Body of pancreas (tissue), 4 donors: ENCODE measurements around the gene SERPINA12. TPM values are rescaled to one million over a fixed set of nuclear protein-coding genes. Genes with fewer than 3 reads are reported as not detected.
"Not testable (repeated sequence)": the region's sequence is repeated elsewhere in the genome, so short reads cannot be mapped to it uniquely, and the experiment has no call there.

Source experiments
- ATAC-seq: fragments of 150-250 bp; one replicate; pipeline ENCODE4 v1.9.1; 2016
- DNase-seq, 4 donors: peaks; one replicate each; pipeline ENCODE4 v3.0.0-alpha.2; 2019
- H3K27ac ChIP-seq, 4 donors: fragments of 200-600 bp; sonication (generic); 1 replicate in 3 of 4; 2 replicates in 1 of 4; pipeline versions ENCODE4 v1.5.1 to v1.6.1; 2016 to 2019; ENCODE audit warnings: mild to moderate bottlenecking in 1 of 4, mixed read lengths in 1 of 4, moderate library complexity in 1 of 4
- H3K27me3 ChIP-seq, 2 donors: fragments of 200-600 bp; sonication (generic); one replicate each; pipeline ENCODE4 v1.6.0; 2016; ENCODE audit warnings: mild to moderate bottlenecking in 1 of 2
- H3K36me3 ChIP-seq, 2 donors: fragments of 200-600 bp; sonication (generic); replicated peaks in 1 of 2; 2 replicates each; pipeline ENCODE4 v1.5.1; 2016; ENCODE audit warnings: low read depth in 2 of 2; ENCODE audit not compliant: insufficient read depth in 1 of 2
- H3K4me1 ChIP-seq: fragments of 200-600 bp; sonication (generic); one replicate; pipeline ENCODE4 v1.6.0; 2016
- H3K4me3 ChIP-seq, 2 donors: fragments of 200-600 bp; sonication (generic); 1 replicate in 1 of 2; 2 replicates in 1 of 2; pipeline ENCODE4 v1.5.1; 2016 to 2019
- H3K9me3 ChIP-seq, 3 donors: fragments of 200-600 bp; sonication (generic); 1 replicate in 2 of 3; 2 replicates in 1 of 3; pipeline ENCODE4 v1.5.1; 2016
- POLR2A ChIP-seq, 3 donors: fragments of 450-650 bp; IDR thresholded peaks; one replicate each; pipeline ENCODE4 v1.6.1; 2016; ENCODE audit warnings: antibody characterized with exemption in 3 of 3, mild to moderate bottlenecking in 2 of 3
- WGBS, 2 donors: methylation state at CpG; one replicate each; pipeline ENCODE4 v1.1.5; 2017; 5-methylcytosine and 5-hydroxymethylcytosine counted together
- intact Hi-C: fragments of 100-400 bp; cut with DNase I; formaldehyde crosslinking; loops from one replicate; pipeline ENCODE4 v1.15.1; 2023
- total RNA-seq, 2 donors: library from RNA; depleted of rRNA; stranded (reverse); fragments of >200 nt; gene quantifications; one replicate each; pipeline ENCODE4 v1.1.0, GENCODE V29; 2016
- TF ChIP-seq, protein P1 (sequence below), 7 experiments: fragments of 450-650 bp in 4 of 7; fragments of 200-600 bp in 3 of 7; sonication (generic) in 3 of 7; IDR thresholded peaks; one replicate each; pipeline ENCODE4 v1.5.1; 2016 to 2019; ENCODE audit warnings: antibody characterized with exemption in 7 of 7

The SERPINA12 gene
- total RNA-seq, 2 donors from 2014 or later, result not detected

DNA sequence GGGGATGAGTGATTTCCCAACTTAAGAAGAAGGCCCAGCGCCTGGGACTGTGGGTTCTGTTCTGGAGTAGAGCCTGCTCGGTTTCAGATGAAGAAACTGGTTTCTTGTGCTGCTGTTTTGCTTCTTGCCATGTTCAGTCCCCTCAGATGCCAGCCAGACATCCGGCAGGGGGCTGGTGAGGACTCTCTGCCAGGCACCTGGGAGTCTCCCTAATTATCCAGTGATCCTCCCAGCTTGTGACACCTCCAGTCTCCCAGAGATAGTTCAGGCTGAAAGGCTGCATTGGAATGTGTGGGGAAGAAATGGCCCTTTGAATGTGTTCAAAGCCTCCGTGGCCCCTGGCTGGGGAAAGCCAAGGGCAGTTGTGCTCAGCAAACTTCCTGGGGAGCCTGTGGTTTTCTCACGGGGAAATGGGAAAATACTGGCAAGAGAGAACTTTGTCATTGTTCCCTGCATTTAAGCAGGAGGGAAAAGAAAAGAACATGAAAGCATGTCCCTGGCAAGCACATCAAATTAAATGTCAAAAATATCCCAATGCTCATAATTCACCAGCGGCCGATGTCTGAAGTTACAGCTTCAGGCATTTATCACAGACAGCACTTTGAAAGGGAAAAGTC, 8.5 kb upstream of the SERPINA12 start:
- 38 to 50% methylated on average over 7 of the region's 7 CpGs for WGBS, 2 donors
- Histone ChIP-seq H3K9me3 (no peaks in the 10 kb centered on the region), H3K4me3 (no peak overlapping the region), H3K27ac (no peak overlapping the region), H3K4me1 (no peaks in the 10 kb centered on the region), H3K36me3 (no peaks in the 10 kb centered on the region), H3K27me3 (no peaks in the 10 kb centered on the region)
- intact Hi-C loops, result no loop called here
- ATAC-seq, result no peak
- DNase-seq, result no peak
- TF ChIP-seq, protein P1, sequence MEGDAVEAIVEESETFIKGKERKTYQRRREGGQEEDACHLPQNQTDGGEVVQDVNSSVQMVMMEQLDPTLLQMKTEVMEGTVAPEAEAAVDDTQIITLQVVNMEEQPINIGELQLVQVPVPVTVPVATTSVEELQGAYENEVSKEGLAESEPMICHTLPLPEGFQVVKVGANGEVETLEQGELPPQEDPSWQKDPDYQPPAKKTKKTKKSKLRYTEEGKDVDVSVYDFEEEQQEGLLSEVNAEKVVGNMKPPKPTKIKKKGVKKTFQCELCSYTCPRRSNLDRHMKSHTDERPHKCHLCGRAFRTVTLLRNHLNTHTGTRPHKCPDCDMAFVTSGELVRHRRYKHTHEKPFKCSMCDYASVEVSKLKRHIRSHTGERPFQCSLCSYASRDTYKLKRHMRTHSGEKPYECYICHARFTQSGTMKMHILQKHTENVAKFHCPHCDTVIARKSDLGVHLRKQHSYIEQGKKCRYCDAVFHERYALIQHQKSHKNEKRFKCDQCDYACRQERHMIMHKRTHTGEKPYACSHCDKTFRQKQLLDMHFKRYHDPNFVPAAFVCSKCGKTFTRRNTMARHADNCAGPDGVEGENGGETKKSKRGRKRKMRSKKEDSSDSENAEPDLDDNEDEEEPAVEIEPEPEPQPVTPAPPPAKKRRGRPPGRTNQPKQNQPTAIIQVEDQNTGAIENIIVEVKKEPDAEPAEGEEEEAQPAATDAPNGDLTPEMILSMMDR (IDR thresholded peaks at IDR 0.05), result no peak
- no peak for TF ChIP-seq POLR2A (IDR thresholded peaks at IDR 0.05)

DNA sequence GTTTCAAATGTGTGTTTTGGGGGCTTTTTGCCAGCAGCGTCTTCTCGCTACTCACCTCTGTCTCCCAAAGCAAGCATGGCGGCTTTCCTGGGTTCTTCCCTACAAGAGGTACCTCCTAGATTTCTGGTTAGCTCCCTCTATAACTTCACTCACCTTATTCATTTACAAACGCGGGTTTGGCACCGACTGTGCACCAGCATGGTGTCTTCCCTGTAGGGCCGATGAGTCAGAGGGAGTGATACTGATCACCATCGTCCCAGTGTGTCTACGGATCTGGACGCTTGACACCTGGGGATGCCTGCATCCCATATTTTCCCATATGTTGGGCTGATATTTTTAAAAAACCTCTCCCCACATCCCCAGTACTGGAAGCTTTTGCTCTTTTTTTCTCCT, 8.0 kb upstream of the SERPINA12 start:
- DNase-seq, result no peak
- TF ChIP-seq, protein P1 (IDR thresholded peaks at IDR 0.05), result no peak
- no peak for TF ChIP-seq POLR2A (IDR thresholded peaks at IDR 0.05)

GRCh38 chr14:94515856-94516255, 6.6 kb upstream of the SERPINA12 start:
- WGBS, 2 donors, result 64 to 75% methylated on average over 2 to 6 of the region's 6 CpGs
- DNase-seq, result no peak
- Histone ChIP-seq H3K4me3 (no peak overlapping the region), H3K9me3 (no peaks in the 10 kb centered on the region), H3K4me1 (no peaks in the 10 kb centered on the region), H3K27me3 (no peaks in the 10 kb centered on the region), H3K27ac (no peak overlapping the region), H3K36me3 (no peaks in the 10 kb centered on the region)
- no peak for TF ChIP-seq POLR2A (IDR thresholded peaks at IDR 0.05)
- TF ChIP-seq, protein P1 (IDR thresholded peaks at IDR 0.05), result no peak
- no peak for ATAC-seq
- intact Hi-C loops, result no loop called here

More for the DNA sequence above, 8.0 kb upstream of the SERPINA12 start:
- WGBS, 2 donors, result 72 to 73% methylated on average over 10 of the region's 10 CpGs
- Histone ChIP-seq H3K36me3 (no peaks in the 10 kb centered on the region), H3K9me3 (no peaks in the 10 kb centered on the region), H3K4me1 (no peaks in the 10 kb centered on the region), H3K4me3 (no peak overlapping the region), H3K27me3 (no peaks in the 10 kb centered on the region), H3K27ac (no peak overlapping the region)
- intact Hi-C loops, result no loop called here
- no peak for ATAC-seq

DNA sequence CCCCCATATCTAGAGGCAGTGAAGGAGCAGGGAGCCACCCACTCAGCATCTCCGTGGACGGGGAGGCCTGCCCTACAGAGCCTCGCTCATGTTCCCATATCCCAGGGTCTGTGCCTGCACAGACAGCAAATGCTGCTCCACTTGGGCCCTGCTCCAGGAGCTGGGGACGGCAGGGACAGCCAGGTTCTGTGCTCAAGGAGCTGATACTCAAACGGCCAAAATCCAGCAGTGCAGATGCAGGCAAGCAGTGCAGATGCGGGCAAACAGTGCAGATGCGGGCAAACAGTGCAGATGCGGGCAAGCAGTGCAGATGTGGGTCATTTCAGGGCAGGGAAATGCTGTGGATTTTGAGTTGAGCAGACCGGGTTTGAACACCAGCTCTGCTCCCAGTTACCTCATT, 6.2 kb upstream of the SERPINA12 start:
- TF ChIP-seq POLR2A (IDR thresholded peaks at IDR 0.05), result no peak
- TF ChIP-seq, protein P1 (IDR thresholded peaks at IDR 0.05), result no peak
- WGBS, 2 donors, result 79 to 80% methylated on average over 4 to 9 of the region's 9 CpGs
- intact Hi-C loops, result no loop called here

GRCh38 chr14:94514351-94514750, 5.1 kb upstream of the SERPINA12 start:
- ATAC-seq, result no peak
- no peaks in the 10 kb centered on the region for H3K27me3 ChIP-seq
- H3K36me3 ChIP-seq, result no peaks in the 10 kb centered on the region
- 77% methylated on average over 5 to 7 of the region's 7 CpGs for WGBS, 2 donors
- TF ChIP-seq, protein P1 (IDR thresholded peaks at IDR 0.05), result no peak
- no peak for TF ChIP-seq POLR2A (IDR thresholded peaks at IDR 0.05)
- no peaks in the 10 kb centered on the region for H3K9me3 ChIP-seq
- no peak overlapping the region for H3K27ac ChIP-seq
- no peak overlapping the region for H3K4me3 ChIP-seq
- no peaks in the 10 kb centered on the region for H3K4me1 ChIP-seq
- no peak for DNase-seq
- intact Hi-C loops, result no loop called here

More for the DNA sequence above, 6.2 kb upstream of the SERPINA12 start:
- Histone ChIP-seq H3K4me1 (no peaks in the 10 kb centered on the region), H3K4me3 (no peak overlapping the region), H3K36me3 (no peaks in the 10 kb centered on the region), H3K9me3 (no peaks in the 10 kb centered on the region), H3K27me3 (no peaks in the 10 kb centered on the region), H3K27ac (no peak overlapping the region)
- DNase-seq (no peak), ATAC-seq (no peak)

DNA sequence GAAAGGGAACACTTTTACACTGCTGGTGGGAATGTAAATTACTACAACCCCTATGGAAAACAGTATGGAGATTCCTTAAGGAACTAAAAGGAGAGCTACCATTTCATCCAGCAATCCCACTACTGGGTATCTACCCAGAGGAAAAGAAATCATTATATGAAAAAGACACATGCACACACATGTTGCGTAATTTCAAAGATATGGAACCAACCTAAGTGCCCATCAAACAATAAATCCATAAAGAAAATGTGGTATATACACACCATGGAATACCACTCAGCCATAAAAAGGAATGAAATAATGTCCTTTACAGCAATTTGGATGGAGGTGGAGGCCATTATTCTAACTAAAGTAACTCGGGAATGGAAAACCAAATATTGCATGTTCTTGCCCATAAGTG, 1.2 kb upstream of the SERPINA12 start:
- H3K9me3 ChIP-seq, DNase-seq, H3K4me3 ChIP-seq, ATAC-seq, H3K4me1 ChIP-seq, H3K27ac ChIP-seq, intact Hi-C loops, H3K27me3 ChIP-seq, H3K36me3 ChIP-seq: not testable (repeated sequence)
- WGBS, 2 donors, result 65 to 71% methylated on average over 2 of the region's 2 CpGs
